Right lobe of liver (tissue), 6 donors: ENCODE results near the gene COL16A1. TPM values are rescaled to one million over a fixed set of nuclear protein-coding genes. Genes with fewer than 3 reads are reported as not detected.

Experiments
- ATAC-seq, 4 donors: fragments of 200-7000 bp; cut with Tn5 transposase; one replicate each; pipeline ENCODE4 v1.9.1; 2020; ENCODE audit warnings: mild to moderate bottlenecking in 4 of 4, moderate library complexity in 4 of 4
- DNase-seq, 3 donors: peaks; one replicate each; pipeline ENCODE4 v3.0.0-alpha.2; 2020
- H3K27ac ChIP-seq, 3 donors: fragments of 200-600 bp; one replicate each; pipeline ENCODE4 v1.8.0; 2022
- H3K27me3 ChIP-seq, 2 donors: fragments of 200-600 bp; one replicate each; pipeline ENCODE4 v1.8.0; 2022
- H3K36me3 ChIP-seq, 4 donors: fragments of 200-600 bp; sonication (generic) in 1 of 4; one replicate each; pipeline versions ENCODE4 v1.5.1 to v1.8.0; 2017 to 2022; ENCODE audit warnings: control low read depth in 1 of 4
- H3K4me1 ChIP-seq, 4 donors: fragments of 200-600 bp; sonication (generic) in 1 of 4; one replicate each; pipeline versions ENCODE4 v1.5.1 to v1.8.0; 2017 to 2022; ENCODE audit warnings: control low read depth in 1 of 4
- H3K4me3 ChIP-seq, 3 donors: fragments of 200-600 bp; one replicate each; pipeline ENCODE4 v1.8.0; 2022
- H3K9me3 ChIP-seq, 4 donors: fragments of 200-600 bp; sonication (generic) in 1 of 4; one replicate each; pipeline versions ENCODE4 v1.5.1 to v1.8.0; 2017 to 2022; ENCODE audit warnings: control low read depth in 1 of 4
- CTCF ChIP-seq, 4 donors: fragments of 200-600 bp in 3 of 4; fragments of 450-650 bp in 1 of 4; IDR thresholded peaks; one replicate each; pipeline versions ENCODE4 v1.5.1 to v1.8.0; 2016 to 2022; ENCODE audit warnings: antibody characterized with exemption in 4 of 4, mild to moderate bottlenecking in 2 of 4
- POLR2A ChIP-seq: fragments of 450-650 bp; IDR thresholded peaks from one replicate; pipeline ENCODE4 v1.6.1; 2017; ENCODE audit warnings: antibody characterized with exemption, mild to moderate bottlenecking
- WGBS: methylation state at CpG from one replicate; pipeline ENCODE4 v1.1.6; 2018; ENCODE audit warnings: low coverage, low lambda C conversion rate; ENCODE audit not compliant: insufficient coverage; ENCODE audit errors: missing lambda C conversion rate; 5-methylcytosine and 5-hydroxymethylcytosine counted together
- intact Hi-C, 2 donors: fragments of 100-400 bp; cut with DNase I; formaldehyde crosslinking; loops; one replicate each; pipeline versions ENCODE4 v1.11.2 to v1.14.1; 2022
- long read RNA-seq: library from polyadenylated mRNA; unstranded; transcript quantifications from one replicate; pipeline ENCODE4 v2.0.0, GENCODE V29; 2019
- total RNA-seq, 6 experiments: library from RNA; depleted of rRNA in 2 of 6; stranded (reverse); fragments of >200 nt in 2 of 6; fragmentation: NEBNext Ultra II Directional in 3 of 6; extraction: Animal tissue kit (Norgen Biotek cat#: 25700) in 3 of 6; gene quantifications; one replicate each; pipeline versions ENCODE4 v1.1.0 to v1.2.4, GENCODE V29; 2016 to 2023
- donor health status: DM: no; HTN: yes; CAD: no.
- donor health status: DM: no; HTN: no; CAD: no.
- donor health status: DM: no; HTN: no; CAD: no.
- donor health status: DM: no; HTN: yes; CAD: no.
- donor health status: DM: no; HTN: yes; CAD: no.

The COL16A1 gene
- total RNA-seq = 1 to 10 TPM in 5 of 6 experiments, under 1 TPM in 1; 0.73 to 3.5 (median 1.9) TPM
- long read RNA-seq = 0 reads

GRCh38 chr1:31703431-31704270, at the start of gene COL16A1:
COL16A1 (minus strand) TSS chr1:31704017; CDS start chr1:31702193, 1,824 bp downstream.
- DNase-seq (peak in 1 of 3 donors; percentile 40), ATAC-seq (peak in 3 of 4 donors; percentile 5 to 24 (median 9))
- Histone ChIP-seq H3K27ac (no peak within 1 kb of the TSS), H3K36me3 (no peaks in the 10 kb centered on the region), H3K4me3 (peak within 1 kb of the TSS in 2 of 3 donors; percentile 18 to 21), H3K9me3 (no peaks in the 10 kb centered on the region), H3K27me3 (no peaks in the 10 kb centered on the region), H3K4me1 (peaks cover 0 to 29% (median 8%) of the 10 kb centered on the region in 4 donors)
- TF ChIP-seq CTCF (IDR thresholded peaks at IDR 0.05) (no peak), POLR2A (no peak)
- intact Hi-C loops = no loop called here
- WGBS = 61% methylated on average over 7 of the region's 40 CpGs

- Histone ChIP-seq H3K36me3 (no peaks in the 10 kb centered on the region), H3K27ac (no peak overlapping the region), H3K4me1 (peaks cover 0 to 16% (median 6%) of the 10 kb centered on the region in 4 donors), H3K4me3 (no peak overlapping the region), H3K27me3 (no peaks in the 10 kb centered on the region), H3K9me3 (no peaks in the 10 kb centered on the region)
- 63% methylated on average over 7 of the region's 12 CpGs for WGBS
- intact Hi-C loops = no loop called here
- DNase-seq (no peak), ATAC-seq (no peak)
- TF ChIP-seq CTCF (IDR thresholded peaks at IDR 0.05) (no peak), POLR2A (no peak)
Observed at GRCh38 chr1:31752952-31753475, 49.2 kb upstream of the COL16A1 start.

- Histone ChIP-seq H3K4me3 (no peak overlapping the region), H3K27ac (no peak overlapping the region), H3K4me1 (peaks cover 0 to 16% (median 6%) of the 10 kb centered on the region in 4 donors), H3K36me3 (no peaks in the 10 kb centered on the region), H3K27me3 (no peaks in the 10 kb centered on the region), H3K9me3 (no peaks in the 10 kb centered on the region)
- no peak for DNase-seq
- no peak for TF ChIP-seq POLR2A
- TF ChIP-seq CTCF (IDR thresholded peaks at IDR 0.05) = no peak
- intact Hi-C loops = no loop called here
- no peak for ATAC-seq
- 33% methylated on average over 2 of the region's 7 CpGs for WGBS
Observed at GRCh38 chr1:31752258-31752657, 48.4 kb upstream of the COL16A1 start.

- Histone ChIP-seq H3K9me3 (no peaks in the 10 kb centered on the region), H3K4me1 (peaks cover 0 to 16% (median 6%) of the 10 kb centered on the region in 4 donors), H3K4me3 (no peak overlapping the region), H3K36me3 (no peaks in the 10 kb centered on the region), H3K27ac (no peak overlapping the region), H3K27me3 (no peaks in the 10 kb centered on the region)
- 64% methylated on average over 3 of the region's 5 CpGs for WGBS
- ATAC-seq (no peak), DNase-seq (no peak)
- TF ChIP-seq CTCF (IDR thresholded peaks at IDR 0.05) (no peak), POLR2A (no peak)
- intact Hi-C loops = no loop called here
Observed at GRCh38 chr1:31751822-31752241, 48.0 kb upstream of the COL16A1 start.
